Natural killer cell treated with Interleukin-12 subunit alpha and Interleukin-12 subunit beta and Interleukin-15 and Interleukin-18, amount 100 ng/mL, for 72 hours (primary cell): Measurements from ENCODE around the gene CHIT1. TPM values are rescaled to one million over a fixed set of nuclear protein-coding genes. Genes with fewer than 3 reads are reported as not detected.

Experiments
- ATAC-seq, 2 donors: fragments of 150-1000 bp; cut with Tn5 transposase in 1 of 2; sonication (Bioruptor Pico), chemical (Tn5 transposase) in 1 of 2; 2 replicates each; pipeline ENCODE4 v1.10.0; 2021
- DNase-seq: peaks from one replicate; pipeline ENCODE4 v3.0.0; 2022; ENCODE audit warnings: low spot score
- H3K27ac Mint-ChIP-seq, 2 donors: 1 replicate in 1 of 2; 2 replicates in 1 of 2; pipeline ENCODE4 v1.8.0; 2022; ENCODE audit warnings: mixed read lengths in 2 of 2, mild to moderate bottlenecking in 1 of 2, moderate library complexity in 1 of 2
- H3K27me3 Mint-ChIP-seq, 2 donors: 1 replicate in 1 of 2; 2 replicates in 1 of 2; pipeline ENCODE4 v1.8.0; 2022; ENCODE audit warnings: mixed read lengths in 2 of 2
- H3K36me3 Mint-ChIP-seq: one replicate; pipeline ENCODE4 v1.8.0; 2022; ENCODE audit warnings: mixed read lengths
- H3K4me1 Mint-ChIP-seq, 2 donors: 1 replicate in 1 of 2; 2 replicates in 1 of 2; pipeline ENCODE4 v1.8.0; 2022; ENCODE audit warnings: low read depth in 2 of 2, mixed read lengths in 2 of 2, mild to moderate bottlenecking in 1 of 2
- H3K4me3 Mint-ChIP-seq: one replicate; pipeline ENCODE4 v1.8.0; 2022; ENCODE audit warnings: mixed read lengths
- H3K9me3 Mint-ChIP-seq: 2 replicates; pipeline ENCODE4 v1.8.0; 2022; ENCODE audit warnings: mixed read lengths
- total RNA-seq, 2 donors: library from RNA; stranded (reverse); gene quantifications; one replicate each; pipeline ENCODE4 v1.2.3, GENCODE V29; 2022

Gene CHIT1
- total RNA-seq, result 1 to 10 TPM in 1 of 2 donors, under 1 TPM in 1; 0.36 to 3.8 TPM

- Mint-ChIP-seq H3K36me3 (peaks cover 11% of the 10 kb centered on the region), H3K27me3 (peaks cover 22 to 38% of the 10 kb centered on the region in 2 donors), H3K9me3 (peaks cover 5% of the 10 kb centered on the region), H3K4me3 (no peak within 1 kb of the TSS), H3K27ac (no peak within 1 kb of the TSS), H3K4me1 (no peaks in the 10 kb centered on the region)
- DNase-seq (no peak), ATAC-seq (no peak)
Measured at GRCh38 chr1:203229471-203230135, at the start of gene CHIT1. Gene CHIT1 (minus strand): TSS chr1:203229673. CDS start chr1:203229636, 37 bp downstream.

DNA sequence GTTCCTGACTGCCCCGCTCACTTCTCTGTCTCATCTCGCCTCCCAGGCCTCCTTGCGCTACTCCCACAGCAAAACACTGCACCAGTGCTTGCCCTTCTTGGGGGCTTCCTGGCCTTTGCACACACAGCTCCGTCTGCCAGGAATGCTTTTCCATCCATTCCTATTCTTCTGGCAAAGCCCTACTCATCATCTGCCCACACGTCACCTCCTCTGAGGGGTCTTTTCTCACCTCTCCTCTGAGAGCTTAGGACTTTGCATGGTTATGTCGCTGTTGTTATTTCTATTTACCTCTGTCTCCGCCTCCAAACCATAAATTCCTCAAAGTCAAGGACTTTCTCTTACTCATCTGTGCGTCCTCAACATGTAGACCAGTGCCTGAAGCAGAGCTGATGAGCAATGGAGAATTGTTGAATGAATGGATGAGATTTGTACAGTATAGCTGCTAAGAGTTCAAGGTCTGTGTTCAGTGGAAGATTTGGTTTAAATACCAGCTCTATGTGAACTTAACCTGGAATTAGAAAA is 49.5 kb upstream of the CHIT1 start:
- H3K27ac Mint-ChIP-seq, result peak overlapping the region; percentile 41 to 87
- H3K36me3 Mint-ChIP-seq, result no peaks in the 10 kb centered on the region
- H3K27me3 Mint-ChIP-seq, result no peaks in the 10 kb centered on the region
- H3K9me3 Mint-ChIP-seq, result no peaks in the 10 kb centered on the region
- no peak for DNase-seq
- peak overlapping the region; percentile 30 for H3K4me3 Mint-ChIP-seq
- H3K4me1 Mint-ChIP-seq, result peaks cover 56 to 59% of the 10 kb centered on the region in 2 donors
- ATAC-seq, result no peak

DNA sequence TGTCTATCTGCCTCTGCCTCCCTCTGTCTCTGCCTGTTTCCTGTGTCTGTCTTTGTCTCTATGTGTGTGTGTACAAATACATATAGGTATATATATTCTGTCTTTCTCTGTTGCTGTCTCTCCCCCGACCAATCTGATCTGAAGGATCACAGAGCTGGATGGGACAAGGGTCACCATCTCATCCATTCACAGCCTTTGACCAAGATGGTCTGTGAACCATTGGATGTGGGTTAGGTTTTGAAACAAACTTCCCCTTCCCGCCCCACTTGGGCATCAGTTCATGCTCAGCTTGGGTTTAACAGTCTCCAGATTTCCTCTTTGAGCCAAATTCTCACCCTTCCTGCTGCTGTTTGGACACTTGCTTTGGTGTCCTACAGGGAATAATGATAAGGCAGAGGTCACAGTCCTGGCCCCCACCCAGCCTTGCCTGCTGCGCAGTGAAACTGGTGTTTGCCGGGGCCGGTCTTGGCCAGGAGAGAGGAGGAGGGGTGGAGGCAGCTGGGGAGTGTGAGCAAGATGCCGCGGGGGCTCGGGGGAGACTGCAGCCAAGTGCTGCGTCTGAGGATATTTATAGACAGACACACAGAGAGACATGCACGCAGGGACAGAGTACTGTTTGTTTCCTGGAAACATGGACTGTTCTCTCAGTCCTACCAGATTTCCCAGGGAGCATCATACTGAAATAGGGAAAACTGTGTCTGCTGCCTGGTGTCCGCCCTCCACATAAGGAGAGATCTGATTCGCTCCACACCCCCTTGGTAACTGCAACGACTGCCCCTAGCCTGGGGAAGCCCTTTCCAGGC is 48.8 kb upstream of the CHIT1 start:
- peak overlapping the region; percentile 58 to 87 for H3K27ac Mint-ChIP-seq
- H3K4me3 Mint-ChIP-seq, result peak overlapping the region; percentile 36
- H3K27me3 Mint-ChIP-seq, result no peaks in the 10 kb centered on the region
- H3K36me3 Mint-ChIP-seq, result no peaks in the 10 kb centered on the region
- no peak for DNase-seq
- H3K4me1 Mint-ChIP-seq, result peaks cover 62% of the 10 kb centered on the region in 2 donors
- no peaks in the 10 kb centered on the region for H3K9me3 Mint-ChIP-seq
- ATAC-seq, result no peak

DNA sequence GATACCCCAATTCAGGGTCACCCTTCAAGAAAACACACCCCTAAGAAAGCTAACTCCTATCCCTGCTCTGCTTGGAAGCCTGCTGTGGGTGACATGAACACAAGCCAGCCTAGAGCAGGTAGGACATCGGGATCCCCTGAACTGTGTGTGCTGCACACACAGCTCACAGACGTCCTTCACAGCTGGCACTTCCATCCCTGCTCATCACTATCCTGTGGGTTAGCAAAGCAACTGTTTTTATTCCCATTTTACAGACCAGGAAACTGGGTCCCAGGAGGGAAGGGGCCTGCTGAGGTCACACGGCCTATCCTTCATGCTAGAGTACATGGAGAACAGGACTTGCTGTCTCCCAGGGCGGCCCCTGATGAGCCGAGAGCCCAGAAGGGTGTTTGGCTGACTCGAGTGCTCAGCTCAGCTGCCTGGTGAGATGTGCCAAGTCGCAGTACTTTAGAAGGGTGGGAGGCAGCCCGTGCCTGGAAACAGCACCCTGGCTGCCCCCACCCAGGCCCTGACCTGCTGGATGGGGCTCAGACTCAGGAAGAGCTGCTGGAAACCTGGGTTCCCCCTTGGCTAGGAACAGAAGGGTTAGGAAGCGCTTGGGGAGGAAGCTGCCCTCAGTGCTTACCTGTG is 47.6 kb upstream of the CHIT1 start:
- H3K36me3 Mint-ChIP-seq, result no peaks in the 10 kb centered on the region
- no peaks in the 10 kb centered on the region for H3K27me3 Mint-ChIP-seq
- no peak for ATAC-seq
- no peak overlapping the region for H3K4me3 Mint-ChIP-seq
- DNase-seq, result no peak
- peak overlapping the region; percentile 58 to 87 for H3K27ac Mint-ChIP-seq
- no peaks in the 10 kb centered on the region for H3K9me3 Mint-ChIP-seq
- H3K4me1 Mint-ChIP-seq, result peaks cover 52 to 63% of the 10 kb centered on the region in 2 donors

DNA sequence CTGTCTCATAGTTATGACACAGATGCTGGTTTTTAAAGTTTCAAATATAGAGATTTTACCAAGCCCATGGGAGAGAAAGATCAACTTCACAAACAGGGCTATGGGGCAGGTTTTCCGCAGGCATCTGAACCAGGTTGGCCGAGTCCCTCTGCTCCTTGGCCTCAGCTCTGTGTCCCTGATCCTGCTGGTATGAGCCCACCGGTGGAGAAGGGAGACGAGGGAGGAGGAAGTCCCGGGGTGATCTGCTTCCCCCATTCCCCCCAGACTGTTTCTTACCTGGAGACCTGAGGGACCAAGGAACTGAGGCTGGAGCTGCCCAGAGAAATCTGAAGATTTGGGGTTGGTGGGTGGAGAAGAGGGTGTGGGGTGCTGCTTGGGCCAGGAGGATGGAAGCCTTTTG is 46.9 kb upstream of the CHIT1 start:
- Mint-ChIP-seq H3K27me3 (no peaks in the 10 kb centered on the region), H3K27ac (peak overlapping the region in 1 of 2 donors; percentile 74), H3K4me1 (peaks cover 53 to 62% of the 10 kb centered on the region in 2 donors), H3K4me3 (no peak overlapping the region), H3K36me3 (no peaks in the 10 kb centered on the region), H3K9me3 (no peaks in the 10 kb centered on the region)
- ATAC-seq, result no peak
- DNase-seq, result no peak

GRCh38 chr1:203275656-203276272 is 46.3 kb upstream of the CHIT1 start:
- no peak for DNase-seq
- no peaks in the 10 kb centered on the region for H3K27me3 Mint-ChIP-seq
- H3K27ac Mint-ChIP-seq, result peak overlapping the region; percentile 67 to 74
- no peak for ATAC-seq
- peak overlapping the region; percentile 73 for H3K4me3 Mint-ChIP-seq
- H3K4me1 Mint-ChIP-seq, result peaks cover 55 to 68% of the 10 kb centered on the region in 2 donors
- H3K9me3 Mint-ChIP-seq, result no peaks in the 10 kb centered on the region
- no peaks in the 10 kb centered on the region for H3K36me3 Mint-ChIP-seq

GRCh38 chr1:203274603-203275381 is 45.3 kb upstream of the CHIT1 start:
- Mint-ChIP-seq H3K9me3 (no peaks in the 10 kb centered on the region), H3K27ac (peak overlapping the region; percentile 67 to 74), H3K4me1 (peaks cover 52 to 64% of the 10 kb centered on the region in 2 donors), H3K36me3 (no peaks in the 10 kb centered on the region), H3K27me3 (no peaks in the 10 kb centered on the region), H3K4me3 (peak overlapping the region; percentile 73)
- DNase-seq (no peak), ATAC-seq (peak in 1 of 2 donors; percentile 34)

GRCh38 chr1:203273869-203274602 is 44.6 kb upstream of the CHIT1 start:
- H3K9me3 Mint-ChIP-seq, result no peaks in the 10 kb centered on the region
- H3K27ac Mint-ChIP-seq, result peak overlapping the region; percentile 67 to 74
- H3K4me1 Mint-ChIP-seq, result peaks cover 49 to 59% of the 10 kb centered on the region in 2 donors
- peak in 1 of 2 donors; percentile 34 for ATAC-seq
- H3K4me3 Mint-ChIP-seq, result peak overlapping the region; percentile 73
- no peaks in the 10 kb centered on the region for H3K27me3 Mint-ChIP-seq
- no peaks in the 10 kb centered on the region for H3K36me3 Mint-ChIP-seq
- DNase-seq, result no peak

DNA sequence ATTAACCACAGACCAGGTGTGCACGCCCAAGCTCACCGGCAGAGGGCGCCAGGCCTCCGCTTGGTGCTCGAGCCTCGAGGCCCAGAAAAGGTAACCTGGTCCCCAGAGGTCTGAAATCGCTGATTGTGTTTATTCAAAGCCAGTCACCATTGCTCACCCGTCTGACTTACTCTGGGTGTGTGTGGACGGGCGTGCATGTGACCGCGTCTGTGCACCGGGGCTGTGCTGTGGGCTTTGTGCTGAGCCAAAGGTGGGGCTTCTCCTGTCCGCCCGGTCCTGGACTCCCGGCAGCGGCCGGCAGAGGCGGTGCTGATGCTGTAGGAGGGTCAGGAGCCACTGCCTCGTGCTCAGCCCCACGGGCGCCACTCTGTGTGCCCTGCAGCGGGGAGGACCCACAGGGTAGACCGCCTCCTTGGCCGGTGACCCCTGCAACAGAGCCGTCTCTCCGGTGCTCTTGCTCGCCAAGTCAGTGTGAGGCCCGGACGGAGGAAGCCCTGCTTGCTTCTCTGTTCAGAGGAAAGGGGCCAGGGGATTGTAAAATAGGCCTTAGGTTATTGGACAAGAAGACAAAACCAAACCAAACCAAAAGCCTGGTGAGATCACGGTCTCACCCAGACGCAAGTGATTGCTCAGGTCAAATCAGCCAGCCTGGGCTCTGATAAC is 43.9 kb upstream of the CHIT1 start:
- Mint-ChIP-seq H3K27me3 (no peaks in the 10 kb centered on the region), H3K4me1 (peaks cover 42 to 52% of the 10 kb centered on the region in 2 donors), H3K9me3 (no peaks in the 10 kb centered on the region), H3K27ac (peak overlapping the region; percentile 67 to 74), H3K4me3 (peak overlapping the region; percentile 73), H3K36me3 (no peaks in the 10 kb centered on the region)
- ATAC-seq, result peak; percentile 80 to 87
- peak; percentile 91 for DNase-seq

DNA sequence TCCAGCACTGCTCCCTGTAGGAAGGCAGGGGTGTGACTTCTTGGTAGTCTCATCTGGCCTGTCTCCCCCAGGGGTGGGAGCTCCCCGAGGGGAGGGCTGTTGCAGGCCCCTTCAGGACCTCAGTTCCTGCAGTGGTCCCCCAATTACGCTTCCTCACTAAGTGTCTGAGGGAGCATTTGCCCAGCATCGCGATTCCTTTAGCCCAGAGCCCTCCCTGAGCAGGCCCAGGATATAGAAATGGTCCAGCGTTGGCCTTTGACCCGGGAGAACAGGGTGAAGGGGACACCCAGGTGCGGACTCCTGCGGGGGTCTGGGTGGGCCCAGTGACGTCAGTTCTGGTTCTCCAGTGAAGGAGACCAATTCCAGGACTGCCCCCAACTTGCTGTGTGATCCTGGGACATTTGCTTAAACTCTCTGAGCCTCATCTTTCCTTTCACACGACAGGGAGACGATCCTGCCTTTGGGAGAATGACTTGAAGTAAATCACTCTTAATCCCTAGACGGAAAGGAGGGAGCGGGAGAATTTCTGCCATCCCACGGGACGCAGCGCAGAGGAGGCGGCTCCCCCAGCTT is 43.2 kb upstream of the CHIT1 start:
- Mint-ChIP-seq H3K36me3 (no peaks in the 10 kb centered on the region), H3K9me3 (no peaks in the 10 kb centered on the region), H3K27me3 (no peaks in the 10 kb centered on the region), H3K4me3 (peak overlapping the region; percentile 73), H3K27ac (peak overlapping the region; percentile 67 to 74), H3K4me1 (peaks cover 39 to 50% of the 10 kb centered on the region in 2 donors)
- no peak for ATAC-seq
- no peak for DNase-seq

DNA sequence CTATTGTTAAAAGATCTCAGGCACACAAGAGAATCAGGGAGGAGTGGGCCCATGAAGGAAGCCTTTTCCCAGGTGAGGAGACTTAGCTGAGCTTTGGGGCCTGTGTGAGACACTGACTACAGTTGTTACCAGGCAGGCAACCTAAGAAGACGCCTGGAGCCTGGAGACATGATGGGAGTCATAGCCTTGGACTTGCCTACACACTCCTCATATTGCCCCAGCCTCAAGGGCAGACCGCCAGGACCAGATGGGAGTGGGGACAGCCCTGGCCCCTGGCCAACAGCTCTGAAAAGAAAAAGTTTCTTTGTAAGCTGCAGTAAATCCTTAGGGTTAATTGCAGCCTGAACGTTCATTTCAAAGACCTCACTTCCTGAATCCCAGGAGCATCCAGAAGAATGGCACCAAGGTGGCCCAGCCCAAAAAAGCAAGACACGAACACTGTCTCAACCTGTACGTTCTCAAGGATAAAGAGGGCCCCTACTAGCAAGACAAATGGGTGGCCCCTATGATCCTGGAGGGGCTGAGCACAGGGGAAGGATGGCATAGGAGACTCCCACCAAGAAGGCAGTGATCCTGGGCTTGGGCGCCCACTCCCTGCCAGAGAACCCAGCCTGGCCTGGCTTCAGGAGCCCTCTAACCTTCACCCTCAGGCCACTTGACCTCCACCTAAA is 42.6 kb upstream of the CHIT1 start:
- H3K4me3 Mint-ChIP-seq, result no peak overlapping the region
- H3K9me3 Mint-ChIP-seq, result no peaks in the 10 kb centered on the region
- H3K27ac Mint-ChIP-seq, result no peak overlapping the region
- no peak for DNase-seq
- no peaks in the 10 kb centered on the region for H3K36me3 Mint-ChIP-seq
- H3K4me1 Mint-ChIP-seq, result peaks cover 41 to 46% of the 10 kb centered on the region in 2 donors
- peaks cover 0 to 2% of the 10 kb centered on the region in 2 donors for H3K27me3 Mint-ChIP-seq
- ATAC-seq, result no peak
